ENCODE measurements around the gene FUBP3.

Gene FUBP3

GRCh38 chr9:130590305-130590704 is 10.9 kb downstream of the FUBP3 start:
- Histone ChIP-seq H4K20me1 (ENCODE audit: low read depth, low read length) (no peaks in the 10 kb centered on the region; the same call in 1 of the 2 replicates), H3K4me2 (ENCODE audit: low read depth, low read length, poor library complexity, severe bottlenecking) (no peak overlapping the region), H3K79me2 (ENCODE audit: insufficient read depth, low read length) (peaks cover 77% of the 10 kb centered on the region), H3F3A (ENCODE audit: insufficient read depth) (no peaks in the 10 kb centered on the region), H2AFZ (ENCODE audit: low read depth, low read length, severe bottlenecking) (no peak overlapping the region), H3K4me3 (ENCODE audit: insufficient read depth, low read length, poor library complexity, severe bottlenecking) (no peak overlapping the region), H3K9me3 (ENCODE audit: insufficient read depth, low read length) (no peaks in the 10 kb centered on the region), H3K27ac (ENCODE audit: low read depth, low read length) (no peak overlapping the region), H3K36me3 (ENCODE audit: low read length) (0 out of 2 replicates have a peak, but pooled peaks cover under 1% of the 10 kb centered on the region), H3K9me2 (replicated peaks; ENCODE audit: insufficient read depth, low read length) (no peaks in the 10 kb centered on the region), H3K27me3 (ENCODE audit: low read length) (no peaks in the 10 kb centered on the region), H3K9ac (ENCODE audit: low read length) (no peak overlapping the region)
- TF ChIP-seq, protein P1, sequence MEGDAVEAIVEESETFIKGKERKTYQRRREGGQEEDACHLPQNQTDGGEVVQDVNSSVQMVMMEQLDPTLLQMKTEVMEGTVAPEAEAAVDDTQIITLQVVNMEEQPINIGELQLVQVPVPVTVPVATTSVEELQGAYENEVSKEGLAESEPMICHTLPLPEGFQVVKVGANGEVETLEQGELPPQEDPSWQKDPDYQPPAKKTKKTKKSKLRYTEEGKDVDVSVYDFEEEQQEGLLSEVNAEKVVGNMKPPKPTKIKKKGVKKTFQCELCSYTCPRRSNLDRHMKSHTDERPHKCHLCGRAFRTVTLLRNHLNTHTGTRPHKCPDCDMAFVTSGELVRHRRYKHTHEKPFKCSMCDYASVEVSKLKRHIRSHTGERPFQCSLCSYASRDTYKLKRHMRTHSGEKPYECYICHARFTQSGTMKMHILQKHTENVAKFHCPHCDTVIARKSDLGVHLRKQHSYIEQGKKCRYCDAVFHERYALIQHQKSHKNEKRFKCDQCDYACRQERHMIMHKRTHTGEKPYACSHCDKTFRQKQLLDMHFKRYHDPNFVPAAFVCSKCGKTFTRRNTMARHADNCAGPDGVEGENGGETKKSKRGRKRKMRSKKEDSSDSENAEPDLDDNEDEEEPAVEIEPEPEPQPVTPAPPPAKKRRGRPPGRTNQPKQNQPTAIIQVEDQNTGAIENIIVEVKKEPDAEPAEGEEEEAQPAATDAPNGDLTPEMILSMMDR (IDR thresholded peaks at IDR 0.05; ENCODE audit: insufficient read depth, low read length, poor library complexity, severe bottlenecking): no peak
- no peak for TF ChIP-seq EZH2phosphoT487 (conservative IDR thresholded peaks at IDR 0.05; ENCODE audit: low read length)

- Histone ChIP-seq H3K27ac (ENCODE audit: low read depth, low read length) (no peak overlapping the region), H3K4me2 (ENCODE audit: low read depth, low read length, poor library complexity, severe bottlenecking) (no peak overlapping the region), H3K9ac (ENCODE audit: low read length) (no peak overlapping the region), H4K20me1 (ENCODE audit: low read depth, low read length) (no peaks in the 10 kb centered on the region; the same call in 1 of the 2 replicates), H3K4me3 (ENCODE audit: insufficient read depth, low read length, poor library complexity, severe bottlenecking) (no peak overlapping the region), H3F3A (ENCODE audit: insufficient read depth) (no peaks in the 10 kb centered on the region), H3K9me3 (ENCODE audit: insufficient read depth, low read length) (no peaks in the 10 kb centered on the region), H3K9me2 (replicated peaks; ENCODE audit: insufficient read depth, low read length) (no peaks in the 10 kb centered on the region), H3K79me2 (ENCODE audit: insufficient read depth, low read length) (peaks cover 67% of the 10 kb centered on the region), H2AFZ (ENCODE audit: low read depth, low read length, severe bottlenecking) (no peak overlapping the region), H3K27me3 (ENCODE audit: low read length) (no peaks in the 10 kb centered on the region), H3K36me3 (ENCODE audit: low read length) (peaks cover 9% of the 10 kb centered on the region; the same call in 1 of the 2 replicates)
- TF ChIP-seq, protein P1 (IDR thresholded peaks at IDR 0.05; ENCODE audit: insufficient read depth, low read length, poor library complexity, severe bottlenecking): no peak
- no peak for TF ChIP-seq EZH2phosphoT487 (conservative IDR thresholded peaks at IDR 0.05; ENCODE audit: low read length)
Observed at GRCh38 chr9:130593020-130593419, 13.6 kb downstream of the FUBP3 start.

GRCh38 chr9:130597228-130597627 is 17.9 kb downstream of the FUBP3 start:
- no peak overlapping the region for H3K4me3 ChIP-seq (ENCODE audit: insufficient read depth, low read length, poor library complexity, severe bottlenecking)
- H3K27ac ChIP-seq (ENCODE audit: low read depth, low read length): no peak overlapping the region
- H3K9ac ChIP-seq (ENCODE audit: low read length): no peak overlapping the region
- no peak overlapping the region for H3K4me2 ChIP-seq (ENCODE audit: low read depth, low read length, poor library complexity, severe bottlenecking)
- H3K9me2 ChIP-seq (replicated peaks; ENCODE audit: insufficient read depth, low read length): no peaks in the 10 kb centered on the region
- no peak for TF ChIP-seq EZH2phosphoT487 (conservative IDR thresholded peaks at IDR 0.05; ENCODE audit: low read length)
- TF ChIP-seq, protein P1 (IDR thresholded peaks at IDR 0.05; ENCODE audit: insufficient read depth, low read length, poor library complexity, severe bottlenecking): no peak
- no peaks in the 10 kb centered on the region for H4K20me1 ChIP-seq (ENCODE audit: low read depth, low read length)
- H2AFZ ChIP-seq (ENCODE audit: low read depth, low read length, severe bottlenecking): no peak overlapping the region
- H3F3A ChIP-seq (ENCODE audit: insufficient read depth): no peaks in the 10 kb centered on the region
- H3K27me3 ChIP-seq (ENCODE audit: low read length): no peaks in the 10 kb centered on the region
- peaks cover 31% of the 10 kb centered on the region; the same call in 1 of the 2 replicates for H3K79me2 ChIP-seq (ENCODE audit: insufficient read depth, low read length)
- H3K9me3 ChIP-seq (ENCODE audit: insufficient read depth, low read length): no peaks in the 10 kb centered on the region
- H3K36me3 ChIP-seq (ENCODE audit: low read length): peaks cover 9% of the 10 kb centered on the region; the same call in 1 of the 2 replicates

Measured in SU-DHL-6 (cell line).